22Rv1 (cell line): ENCODE measurements around the gene IGSF9.

Experiments
- CTCF ChIP-seq: fragments of 450-650 bp; IDR thresholded peaks from 2 replicates; pipeline ENCODE4 v1.5.1; 2017; ENCODE audit warnings: mild to moderate bottlenecking
- ZFX ChIP-seq: fragments of 450-650 bp; IDR thresholded peaks from 2 replicates; pipeline ENCODE4 v1.6.1; 2017; ENCODE audit warnings: antibody characterized with exemption, borderline replicate concordance

- TF ChIP-seq CTCF (no peak), ZFX (no peak)
These were observed 55.0 kb downstream of the IGSF9 start for GRCh38 chr1:159890390-159890789.
